Prostate gland (tissue), 2 donors: ENCODE results near the gene MORN3.

Experiments
- POLR2A ChIP-seq: fragments of 450-650 bp; IDR thresholded peaks from one replicate; pipeline ENCODE4 v1.6.1; 2016; ENCODE audit warnings: antibody characterized with exemption, mild to moderate bottlenecking
- TF ChIP-seq, protein P1 (sequence below), 4 experiments: fragments of 200-600 bp in 2 of 4; fragments of 450-650 bp in 2 of 4; sonication (generic) in 2 of 4; IDR thresholded peaks; 1 replicate in 3 of 4; 2 replicates in 1 of 4; pipeline ENCODE4 v1.5.1; 2016 to 2019; ENCODE audit warnings: antibody characterized with exemption in 4 of 4, mild to moderate bottlenecking in 2 of 4, moderate library complexity in 2 of 4

DNA sequence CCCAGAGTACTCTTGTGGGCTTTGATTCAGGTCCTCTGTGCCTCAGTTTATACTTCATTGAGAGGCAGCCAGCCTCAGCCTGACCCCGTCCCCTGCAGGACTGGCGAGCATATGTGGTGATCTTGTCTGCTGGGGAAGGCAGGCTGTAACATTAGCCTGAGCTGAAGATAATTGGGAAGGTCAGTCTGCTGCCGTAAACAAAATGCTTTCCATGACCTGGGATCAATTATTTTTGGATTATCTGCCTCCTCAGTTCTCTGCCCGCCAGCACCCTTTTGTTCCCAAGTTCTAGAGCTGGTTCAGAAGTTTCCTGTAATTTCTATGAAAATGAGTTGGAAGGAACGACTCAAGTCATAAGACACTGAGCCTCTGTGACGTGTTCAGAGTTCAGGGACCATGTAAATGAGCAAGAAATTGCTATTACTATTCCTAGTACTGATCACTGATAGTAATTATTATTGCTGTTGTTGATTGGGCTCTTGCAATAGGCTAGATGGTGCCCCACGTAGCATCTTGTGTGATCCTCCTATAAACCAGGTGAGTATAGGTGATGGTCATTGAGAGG lies 38.6 kb downstream of the MORN3 start:
- TF ChIP-seq, protein P1, sequence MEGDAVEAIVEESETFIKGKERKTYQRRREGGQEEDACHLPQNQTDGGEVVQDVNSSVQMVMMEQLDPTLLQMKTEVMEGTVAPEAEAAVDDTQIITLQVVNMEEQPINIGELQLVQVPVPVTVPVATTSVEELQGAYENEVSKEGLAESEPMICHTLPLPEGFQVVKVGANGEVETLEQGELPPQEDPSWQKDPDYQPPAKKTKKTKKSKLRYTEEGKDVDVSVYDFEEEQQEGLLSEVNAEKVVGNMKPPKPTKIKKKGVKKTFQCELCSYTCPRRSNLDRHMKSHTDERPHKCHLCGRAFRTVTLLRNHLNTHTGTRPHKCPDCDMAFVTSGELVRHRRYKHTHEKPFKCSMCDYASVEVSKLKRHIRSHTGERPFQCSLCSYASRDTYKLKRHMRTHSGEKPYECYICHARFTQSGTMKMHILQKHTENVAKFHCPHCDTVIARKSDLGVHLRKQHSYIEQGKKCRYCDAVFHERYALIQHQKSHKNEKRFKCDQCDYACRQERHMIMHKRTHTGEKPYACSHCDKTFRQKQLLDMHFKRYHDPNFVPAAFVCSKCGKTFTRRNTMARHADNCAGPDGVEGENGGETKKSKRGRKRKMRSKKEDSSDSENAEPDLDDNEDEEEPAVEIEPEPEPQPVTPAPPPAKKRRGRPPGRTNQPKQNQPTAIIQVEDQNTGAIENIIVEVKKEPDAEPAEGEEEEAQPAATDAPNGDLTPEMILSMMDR (IDR thresholded peaks at IDR 0.05) = no peak
- no peak for TF ChIP-seq POLR2A
